Endodermal cell (in vitro differentiated cells): ENCODE data around the gene RAB29. TPM values are rescaled to one million over a fixed set of nuclear protein-coding genes. Genes with fewer than 3 reads are reported as not detected.

Experiments used
- DNase-seq: peaks from one replicate; pipeline ENCODE4 v3.0.0-alpha.2; 2017
- H3K27ac ChIP-seq: 2 replicates; pipeline ENCODE4 v1.5.1; 2013; ENCODE audit warnings: mild to moderate bottlenecking, low read depth, low read length, moderate library complexity
- H3K27me3 ChIP-seq: 2 replicates; pipeline ENCODE4 v1.6.1; 2013; ENCODE audit warnings: mild to moderate bottlenecking, low read length, moderate library complexity; ENCODE audit not compliant: insufficient read depth, control insufficient read depth, poor library complexity, severe bottlenecking
- H3K36me3 ChIP-seq: 2 replicates; pipeline ENCODE4 v1.7.0; 2013; ENCODE audit warnings: mild to moderate bottlenecking, low read length, moderate library complexity; ENCODE audit not compliant: control insufficient read depth, insufficient read depth
- H3K4me1 ChIP-seq: one replicate; pipeline ENCODE4 v1.7.0; 2013; ENCODE audit warnings: low read length; ENCODE audit not compliant: control insufficient read depth, insufficient read depth
- H3K4me3 ChIP-seq: 2 replicates; pipeline ENCODE4 v1.5.1; 2013; ENCODE audit warnings: mild to moderate bottlenecking, low read length, moderate library complexity
- H3K9ac ChIP-seq: 2 replicates; pipeline ENCODE4 v1.6.1; 2013; ENCODE audit warnings: mild to moderate bottlenecking, low read length, moderate library complexity; ENCODE audit not compliant: poor library complexity, severe bottlenecking; ENCODE audit errors: extremely low read depth
- H3K9me3 ChIP-seq: 2 replicates; pipeline ENCODE4 v1.6.1; 2013; ENCODE audit warnings: mild to moderate bottlenecking, low read length, moderate library complexity; ENCODE audit not compliant: control insufficient read depth
- H3K27ac Mint-ChIP-seq: 2 replicates; pipeline ENCODE4 v1.8.0; 2020; ENCODE audit warnings: mixed read lengths
- H3K27me3 Mint-ChIP-seq: 2 replicates; pipeline ENCODE4 v1.8.0; 2021; ENCODE audit warnings: mild to moderate bottlenecking, mixed read lengths; ENCODE audit not compliant: insufficient read depth
- H3K36me3 Mint-ChIP-seq: 2 replicates; pipeline ENCODE4 v1.8.0; 2020; ENCODE audit warnings: low read depth, mixed read lengths
- H3K4me1 Mint-ChIP-seq: 2 replicates; pipeline ENCODE4 v1.8.0; 2020; ENCODE audit warnings: mixed read lengths
- H3K4me3 Mint-ChIP-seq: 2 replicates; pipeline ENCODE4 v1.8.0; 2020; ENCODE audit warnings: mild to moderate bottlenecking, moderate library complexity, mixed read lengths
- H3K9me3 Mint-ChIP-seq: 2 replicates; pipeline ENCODE4 v1.8.0; 2020; ENCODE audit warnings: mild to moderate bottlenecking, mixed read lengths
- WGBS, 2 experiments: methylation state at CpG; one replicate each; pipeline versions ENCODE4 v1.1.5 to v1.1.7; 2013; ENCODE audit warnings: missing lambda C conversion rate in 2 of 2, mixed read lengths in 1 of 2; ENCODE audit not compliant: insufficient coverage in 1 of 2, insufficient read length in 1 of 2; 5-methylcytosine and 5-hydroxymethylcytosine counted together
- total RNA-seq, 2 donors: library from RNA; stranded (reverse); fragmentation: NEBNext Ultra II Directional in 1 of 2; extraction: Animal tissue kit (Norgen Biotek cat#: 25700) in 1 of 2; gene quantifications; 2 replicates in 1 of 2; 3 replicates in 1 of 2; pipeline ENCODE4 v1.2.1, GENCODE V29; 2021
- TF ChIP-seq, protein P1 (sequence below): fragments of 200-600 bp; sonication (generic); conservative IDR thresholded peaks from 2 replicates; pipeline ENCODE4 v1.5.0; 2021; ENCODE audit warnings: antibody characterized with exemption, mild to moderate bottlenecking

RAB29 gene
- total RNA-seq, 2 donors from 2014 or later = 5.7 to 7.2 TPM

DNA sequence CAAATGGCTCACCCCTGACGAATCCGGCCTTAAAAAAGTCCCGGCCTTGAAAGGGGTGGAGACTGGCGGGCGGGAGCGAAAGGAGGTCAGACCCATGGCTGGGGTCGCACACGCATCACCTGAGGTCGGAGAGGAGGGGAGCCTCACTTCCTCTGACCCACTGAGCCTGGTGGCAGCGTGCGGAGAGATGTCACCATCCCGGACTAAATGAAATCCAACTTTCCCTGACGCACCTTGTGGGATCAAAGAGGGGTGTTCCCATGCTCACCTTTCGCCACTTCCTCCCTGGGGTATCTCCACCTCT lies 38.4 kb upstream of the RAB29 start:
- Histone ChIP-seq H3K9ac (peak overlapping the region; percentile 33), H3K36me3 (peaks cover 12% of the 10 kb centered on the region), H3K9me3 (no peaks in the 10 kb centered on the region), H3K4me3 (peak overlapping the region; percentile 82), H3K27ac (no peak overlapping the region), H3K4me1 (no peaks in the 10 kb centered on the region), H3K27me3 (peaks cover 8% of the 10 kb centered on the region)
- H3K27ac Mint-ChIP-seq = peak overlapping the region; percentile 96
- no peaks in the 10 kb centered on the region for H3K9me3 Mint-ChIP-seq
- peaks cover 12% of the 10 kb centered on the region for H3K36me3 Mint-ChIP-seq
- H3K4me1 Mint-ChIP-seq = peaks cover 29% of the 10 kb centered on the region
- no peak for DNase-seq
- WGBS, 2 experiments = 5 to 7% methylated on average over 14 of the region's 14 CpGs
- TF ChIP-seq, protein P1, sequence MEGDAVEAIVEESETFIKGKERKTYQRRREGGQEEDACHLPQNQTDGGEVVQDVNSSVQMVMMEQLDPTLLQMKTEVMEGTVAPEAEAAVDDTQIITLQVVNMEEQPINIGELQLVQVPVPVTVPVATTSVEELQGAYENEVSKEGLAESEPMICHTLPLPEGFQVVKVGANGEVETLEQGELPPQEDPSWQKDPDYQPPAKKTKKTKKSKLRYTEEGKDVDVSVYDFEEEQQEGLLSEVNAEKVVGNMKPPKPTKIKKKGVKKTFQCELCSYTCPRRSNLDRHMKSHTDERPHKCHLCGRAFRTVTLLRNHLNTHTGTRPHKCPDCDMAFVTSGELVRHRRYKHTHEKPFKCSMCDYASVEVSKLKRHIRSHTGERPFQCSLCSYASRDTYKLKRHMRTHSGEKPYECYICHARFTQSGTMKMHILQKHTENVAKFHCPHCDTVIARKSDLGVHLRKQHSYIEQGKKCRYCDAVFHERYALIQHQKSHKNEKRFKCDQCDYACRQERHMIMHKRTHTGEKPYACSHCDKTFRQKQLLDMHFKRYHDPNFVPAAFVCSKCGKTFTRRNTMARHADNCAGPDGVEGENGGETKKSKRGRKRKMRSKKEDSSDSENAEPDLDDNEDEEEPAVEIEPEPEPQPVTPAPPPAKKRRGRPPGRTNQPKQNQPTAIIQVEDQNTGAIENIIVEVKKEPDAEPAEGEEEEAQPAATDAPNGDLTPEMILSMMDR = no peak
- peak overlapping the region; percentile 87 for H3K4me3 Mint-ChIP-seq
- H3K27me3 Mint-ChIP-seq = peaks cover 17% of the 10 kb centered on the region

DNA sequence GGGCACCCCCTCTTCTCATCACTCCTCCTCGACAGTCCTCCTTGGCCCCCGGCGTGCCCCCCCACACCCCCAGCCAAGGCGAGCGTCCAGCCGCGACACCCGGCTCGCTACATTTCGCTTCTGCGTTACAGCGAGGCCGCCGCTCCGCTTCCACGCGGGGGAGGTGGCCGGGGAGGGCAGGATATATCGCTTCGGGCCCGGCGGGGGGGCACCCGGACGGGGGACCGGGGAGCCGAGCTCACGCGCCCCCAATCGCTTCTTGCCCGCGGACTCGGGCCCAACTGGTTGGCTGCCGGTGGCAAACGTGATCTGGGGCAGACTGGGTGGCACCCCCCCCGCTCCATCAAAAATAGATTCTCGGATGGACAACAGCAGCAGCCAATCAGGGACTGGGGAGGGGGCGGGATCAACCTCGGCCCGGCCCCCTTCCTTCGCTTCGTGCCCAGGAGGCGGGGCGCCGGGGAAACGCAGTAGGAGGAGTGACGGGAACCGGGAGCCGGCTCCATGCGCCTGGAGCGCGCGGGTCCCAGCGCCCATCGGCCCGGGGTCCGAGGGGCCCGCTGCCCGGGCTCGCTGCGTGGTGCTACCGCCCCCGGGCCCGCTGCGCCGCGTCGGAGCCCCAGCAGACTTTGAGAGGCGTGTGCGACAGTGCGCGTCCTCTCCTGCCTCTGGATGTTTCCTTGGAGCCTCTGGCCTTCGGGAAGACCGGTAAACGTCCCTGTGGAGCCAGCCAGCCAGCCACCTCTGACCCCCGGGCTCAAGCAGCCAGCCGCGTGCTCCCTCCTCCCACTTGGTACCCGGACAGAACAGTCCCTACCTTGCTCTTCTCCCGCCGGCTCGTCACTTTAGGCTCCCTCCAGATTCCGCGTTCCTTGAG lies 37.8 kb upstream of the RAB29 start, which contains the start of gene SLC41A1:
Gene SLC41A1, minus strand, starts transcription at position 321 of the 877 bp plus-strand sequence. CDS start 2,757 bp downstream, outside the sequence.
- Histone ChIP-seq H3K27ac (peak within 1 kb of the TSS; percentile 27), H3K9me3 (no peaks in the 10 kb centered on the region), H3K4me3 (peak within 1 kb of the TSS; percentile 82), H3K27me3 (peaks cover 8% of the 10 kb centered on the region), H3K4me1 (no peaks in the 10 kb centered on the region), H3K36me3 (peaks cover 12% of the 10 kb centered on the region), H3K9ac (peak within 1 kb of the TSS; percentile 33)
- Mint-ChIP-seq H3K27me3 (peaks cover 17% of the 10 kb centered on the region), H3K36me3 (peaks cover 12% of the 10 kb centered on the region), H3K9me3 (no peaks in the 10 kb centered on the region), H3K27ac (peak within 1 kb of the TSS; percentile 96), H3K4me1 (peaks cover 29% of the 10 kb centered on the region), H3K4me3 (peak within 1 kb of the TSS; percentile 87)
- 0% methylated on average over 10 to 83 of the region's 83 CpGs for WGBS, 2 experiments
- DNase-seq = peak; percentile 97
- TF ChIP-seq, protein P1 = no peak

DNA sequence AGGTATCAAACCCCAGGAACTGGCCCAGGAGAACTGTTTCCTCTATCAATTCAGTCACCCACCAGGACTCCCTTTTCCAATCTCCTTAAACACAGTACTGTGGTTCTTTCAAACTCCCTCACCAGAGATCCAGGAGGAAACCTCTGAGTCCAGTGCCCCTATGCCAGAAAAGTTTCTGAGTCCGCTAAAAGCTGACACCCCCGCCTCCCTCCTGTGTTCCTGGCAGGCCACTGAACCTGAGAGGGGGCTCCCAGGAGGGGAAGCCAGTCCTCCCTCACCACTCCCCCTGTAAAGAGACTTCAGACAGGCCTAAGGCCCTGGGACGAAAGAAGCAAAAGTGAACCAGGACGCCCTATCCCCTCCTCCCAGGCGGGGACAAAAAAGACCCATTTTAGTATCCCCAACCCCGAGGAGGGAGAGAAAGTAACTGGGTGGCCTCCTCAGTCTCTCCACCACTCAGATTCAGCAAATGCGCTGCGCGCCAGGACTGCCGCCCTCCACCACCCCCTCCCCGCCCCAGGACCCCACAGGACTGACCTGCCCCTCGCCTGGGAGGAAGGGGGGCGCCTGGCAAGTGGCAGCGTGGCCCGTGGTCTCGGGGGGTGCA lies 37.1 kb upstream of the RAB29 start:
- peaks cover 8% of the 10 kb centered on the region for H3K27me3 ChIP-seq
- Mint-ChIP-seq H3K36me3 (peaks cover 15% of the 10 kb centered on the region), H3K27ac (peak overlapping the region; percentile 87), H3K27me3 (peaks cover 17% of the 10 kb centered on the region), H3K9me3 (no peaks in the 10 kb centered on the region), H3K4me1 (peaks cover 29% of the 10 kb centered on the region), H3K4me3 (peak overlapping the region; percentile 87)
- H3K27ac ChIP-seq = no peak overlapping the region
- H3K4me1 ChIP-seq = no peaks in the 10 kb centered on the region
- no peaks in the 10 kb centered on the region for H3K9me3 ChIP-seq
- peak overlapping the region; percentile 31 for H3K9ac ChIP-seq
- H3K4me3 ChIP-seq = peak overlapping the region; percentile 82
- TF ChIP-seq, protein P1 = no peak
- H3K36me3 ChIP-seq = peaks cover 12% of the 10 kb centered on the region
- peak; percentile 78 for DNase-seq
- WGBS, 2 experiments = 4 to 16% methylated on average over 2 to 14 of the region's 16 CpGs
